HG03139 (cell line): ENCODE measurements around the gene SMTNL1.

Source experiments
- ATAC-seq: cut with Tn5 transposase; IDR thresholded peaks from one replicate; pipeline ENCODE4 v1.9.1; 2021; ENCODE audit not compliant: unreplicated experiment

Gene SMTNL1

GRCh38 chr11:57586711-57587245, 49.4 kb downstream of the SMTNL1 start:
- ATAC-seq = no peak

- ATAC-seq = no peak
Measured at GRCh38 chr11:57588046-57588710, 50.8 kb downstream of the SMTNL1 start.

GRCh38 chr11:57596266-57596885, 59.0 kb downstream of the SMTNL1 start:
- no peak for ATAC-seq

GRCh38 chr11:57597461-57597915, 60.1 kb downstream of the SMTNL1 start, which contains the start of gene SERPING1:
SERPING1 (plus strand) TSS chr11:57597685; CDS start chr11:57598271, 586 bp downstream.
- ATAC-seq = no peak

GRCh38 chr11:57597916-57598830, 60.8 kb downstream of the SMTNL1 start:
- ATAC-seq = no peak

GRCh38 chr11:57598831-57599155, 61.4 kb downstream of the SMTNL1 start:
- ATAC-seq = no peak

GRCh38 chr11:57599381-57599780, 62.0 kb downstream of the SMTNL1 start:
- no peak for ATAC-seq
